A204.1 (cell line): ENCODE data around the gene PPIF.
"Not testable (repeated sequence)": the region's sequence is repeated elsewhere in the genome, so short reads cannot be mapped to it uniquely, and the experiment has no call there.

Source experiments
- FAIRE-seq: peaks from 2 replicates; lab custom pipeline; 2012; peaks lifted over from hg19 to GRCh38; lab: Jason Lieb, UNC

PPIF gene

GRCh38 chr10:79331709-79332108, 15.6 kb upstream of the PPIF start:
- no peak for FAIRE-seq

GRCh38 chr10:79332610-79333315, 14.5 kb upstream of the PPIF start:
- FAIRE-seq = not testable (repeated sequence)

- FAIRE-seq = no peak
Measured at GRCh38 chr10:79333513-79333912, 13.8 kb upstream of the PPIF start.

- FAIRE-seq = no peak
Measured at GRCh38 chr10:79334573-79334972, 12.7 kb upstream of the PPIF start.

- no peak for FAIRE-seq
Measured at GRCh38 chr10:79335094-79335469, 12.2 kb upstream of the PPIF start.

- no peak for FAIRE-seq
Measured at GRCh38 chr10:79335470-79336235, 11.6 kb upstream of the PPIF start.

DNA sequence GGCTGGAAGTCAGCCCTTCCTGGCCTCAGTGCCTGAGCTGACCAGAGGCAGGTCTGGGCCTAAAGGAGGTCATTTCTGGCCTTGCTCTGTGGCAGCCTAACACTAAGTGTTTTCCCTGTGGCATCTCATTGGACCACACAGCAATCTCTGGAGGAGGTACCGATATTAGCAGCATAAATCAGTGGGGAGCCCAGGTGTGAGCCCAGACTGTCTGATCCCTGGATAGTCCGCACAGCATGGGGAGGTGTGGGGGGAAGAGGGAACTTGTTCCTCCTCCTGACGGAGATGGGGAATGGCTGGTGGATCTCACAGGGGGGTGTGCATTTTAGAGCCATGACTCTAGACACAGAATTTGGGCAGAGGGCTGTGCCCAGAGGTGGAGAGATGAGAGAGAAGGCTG, 11.0 kb upstream of the PPIF start:
- no peak for FAIRE-seq

DNA sequence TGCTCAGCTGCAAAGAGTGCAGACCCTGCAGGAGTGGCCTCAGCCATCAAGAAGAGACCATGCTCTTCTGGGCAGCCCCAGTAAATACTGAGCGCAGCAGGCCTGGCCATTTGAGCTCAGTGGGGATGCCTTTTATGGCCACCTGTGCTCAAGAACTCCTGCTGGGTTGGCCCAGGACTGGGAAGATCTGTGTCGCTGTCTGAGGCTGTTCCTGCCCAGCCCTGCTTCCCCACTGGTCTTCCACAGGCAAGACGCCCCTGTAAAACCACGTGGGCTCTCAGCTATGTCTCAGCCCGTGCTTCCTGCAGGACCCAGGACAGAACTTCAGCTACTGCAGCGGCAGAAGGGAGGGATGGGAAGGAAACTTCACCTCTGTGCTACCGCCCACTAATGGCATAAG, 10.5 kb upstream of the PPIF start:
- no peak for FAIRE-seq

GRCh38 chr10:79337783-79338469, 9.3 kb upstream of the PPIF start:
- not testable (repeated sequence) for FAIRE-seq

DNA sequence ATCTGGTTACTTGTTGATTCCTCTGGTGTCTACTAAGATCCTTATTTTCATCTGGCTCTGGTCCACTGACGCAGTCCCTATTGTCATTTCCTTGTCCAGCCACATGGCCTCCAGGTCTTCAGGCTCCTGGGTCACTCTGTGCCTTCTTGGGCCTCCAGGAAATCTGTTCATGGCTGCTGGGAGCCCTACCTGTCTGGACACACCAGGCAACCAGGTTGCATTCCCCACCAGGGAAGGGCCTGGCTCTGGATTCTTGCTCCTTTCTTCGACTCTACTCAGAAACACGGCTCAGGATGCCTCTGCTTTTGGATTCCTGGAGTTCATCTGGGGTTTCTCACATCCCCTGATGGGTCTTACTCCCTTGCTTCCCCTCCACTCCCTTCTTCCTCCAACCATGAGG, 8.0 kb upstream of the PPIF start:
- FAIRE-seq = no peak

DNA sequence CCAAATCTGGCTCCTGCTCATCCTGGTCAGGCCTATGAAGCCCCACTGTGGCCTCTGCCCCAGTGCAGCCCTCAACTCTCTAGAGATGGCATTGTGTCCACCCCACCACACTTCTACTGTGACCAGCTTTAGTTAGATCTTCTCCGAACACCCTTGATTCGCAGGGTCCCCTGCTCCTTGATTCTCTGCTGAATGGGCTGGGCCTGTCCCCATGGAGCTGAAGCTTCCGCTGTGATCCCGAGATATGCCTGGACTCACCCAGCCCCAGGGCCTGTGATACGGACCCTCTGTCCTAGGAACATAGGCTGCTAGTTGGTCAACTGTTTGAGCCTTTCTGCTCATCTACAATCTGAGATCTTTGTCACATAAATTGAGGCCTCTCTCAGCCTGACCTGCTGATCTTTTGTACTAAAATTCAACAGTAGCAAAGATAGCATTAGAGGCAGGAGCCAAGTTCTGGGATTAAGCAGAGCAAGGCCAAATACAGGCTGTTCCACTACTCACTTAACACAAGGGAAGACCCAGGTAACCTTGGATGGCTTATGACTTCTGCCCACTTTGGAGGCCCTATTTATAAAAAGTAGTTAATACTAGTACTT, 6.5 kb upstream of the PPIF start:
- FAIRE-seq = no peak

- no peak for FAIRE-seq
Measured at GRCh38 chr10:79342295-79342761, 4.9 kb upstream of the PPIF start.

- FAIRE-seq = no peak
Measured at GRCh38 chr10:79342811-79343561, 4.3 kb upstream of the PPIF start.

DNA sequence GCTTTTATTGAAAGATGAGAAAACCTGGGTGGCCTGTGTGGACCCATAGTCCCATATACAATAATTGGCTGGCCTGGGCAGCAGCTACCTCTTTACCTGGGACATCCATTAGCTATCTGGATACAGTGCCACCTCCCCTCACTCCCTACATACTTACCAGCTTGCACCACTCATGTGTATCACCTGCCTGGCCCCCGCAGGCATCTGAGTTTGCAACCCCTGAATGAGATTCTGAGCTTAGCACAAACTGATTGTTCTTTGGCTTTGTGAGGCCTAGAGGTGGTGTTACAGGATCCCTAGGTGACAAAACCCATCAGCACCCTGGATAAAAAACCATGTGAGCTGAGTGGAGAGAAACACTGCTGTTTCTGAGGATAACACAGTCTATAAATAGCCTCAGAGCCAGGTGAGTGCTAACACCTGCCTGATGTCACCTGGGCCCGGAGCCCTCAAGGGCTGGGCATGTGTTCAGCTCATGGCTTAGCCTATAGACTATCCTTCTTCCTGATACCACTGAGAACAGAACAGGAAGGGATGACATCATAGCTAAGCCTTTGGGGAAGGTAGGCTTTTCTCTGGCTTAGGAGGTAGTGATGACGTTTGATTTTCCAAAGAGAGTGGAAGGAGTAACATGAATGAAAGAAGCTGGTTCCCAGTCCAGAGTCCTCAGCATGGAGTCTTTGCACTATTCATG, 2.6 kb upstream of the PPIF start:
- no peak for FAIRE-seq

- no peak for FAIRE-seq
Measured at GRCh38 chr10:79345241-79346011, 1.8 kb upstream of the PPIF start.

GRCh38 chr10:79346012-79346340, 1.3 kb upstream of the PPIF start:
- FAIRE-seq = no peak

- no peak for FAIRE-seq
Measured at GRCh38 chr10:79346388-79347225, 662 bp upstream of the PPIF start.

- no peak for FAIRE-seq
Measured at GRCh38 chr10:79347894-79348639, 798 bp downstream of the PPIF start.

GRCh38 chr10:79348640-79348988, 1.3 kb downstream of the PPIF start:
- no peak for FAIRE-seq
